Stimulated activated CD4-positive, alpha-beta T cell treated with anti-CD3 and anti-CD28 coated beads, Interleukin-15, amount 100 ng/mL, for 1 hour (primary cell): ENCODE results near the gene OXA1L.
"Not testable (repeated sequence)": the region's sequence is repeated elsewhere in the genome, so short reads cannot be mapped to it uniquely, and the experiment has no call there.

ENCODE experiments used
- DNase-seq, 2 donors: peaks; one replicate each; pipeline ENCODE4 v3.0.0-alpha.2; 2020; ENCODE audit warnings: low read depth in 1 of 2, low spot score in 1 of 2

Gene OXA1L

GRCh38 chr14:22797017-22797917 lies 30.8 kb downstream of the OXA1L start:
- DNase-seq = no peak

DNA sequence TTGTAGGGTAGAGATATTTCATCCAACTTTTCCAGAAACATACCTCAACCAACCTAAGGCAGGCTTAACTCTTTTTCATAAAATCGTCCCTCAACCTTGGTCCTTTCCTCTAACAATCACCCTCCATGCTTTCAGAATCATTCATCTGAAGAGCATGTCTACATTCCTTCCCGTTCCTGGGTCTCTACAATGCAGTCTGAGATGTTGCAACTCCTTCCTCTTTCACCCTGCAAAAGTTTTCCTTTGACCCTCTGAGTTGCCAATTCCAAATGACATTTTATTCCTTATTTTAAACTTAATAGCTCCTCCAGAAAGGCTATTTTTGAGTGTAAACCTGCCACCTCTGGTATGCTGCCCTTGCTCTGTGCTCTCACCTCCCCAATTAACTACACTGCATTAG lies 32.0 kb downstream of the OXA1L start:
- no peak for DNase-seq

- DNase-seq = no peak
These were observed 33.9 kb downstream of the OXA1L start for GRCh38 chr14:22800346-22800745.

DNA sequence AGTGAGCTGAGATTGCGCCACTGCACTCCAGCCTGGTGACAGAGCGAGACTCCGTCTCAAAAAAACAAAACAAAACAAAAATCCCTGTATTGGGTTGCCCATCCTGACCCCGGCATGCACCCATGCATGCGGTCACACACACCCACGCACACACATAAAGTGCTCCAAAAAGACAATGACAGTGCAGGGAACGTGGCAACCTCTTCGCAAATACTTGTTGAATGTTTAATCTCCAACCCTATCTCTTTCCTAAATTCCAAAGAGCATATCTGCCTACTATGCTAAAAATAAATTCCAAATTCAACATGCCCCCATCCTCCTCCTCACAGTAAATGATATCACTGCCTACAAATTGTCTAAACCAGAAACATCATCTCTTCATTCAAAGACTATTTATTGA lies 35.2 kb downstream of the OXA1L start:
- no peak for DNase-seq

DNA sequence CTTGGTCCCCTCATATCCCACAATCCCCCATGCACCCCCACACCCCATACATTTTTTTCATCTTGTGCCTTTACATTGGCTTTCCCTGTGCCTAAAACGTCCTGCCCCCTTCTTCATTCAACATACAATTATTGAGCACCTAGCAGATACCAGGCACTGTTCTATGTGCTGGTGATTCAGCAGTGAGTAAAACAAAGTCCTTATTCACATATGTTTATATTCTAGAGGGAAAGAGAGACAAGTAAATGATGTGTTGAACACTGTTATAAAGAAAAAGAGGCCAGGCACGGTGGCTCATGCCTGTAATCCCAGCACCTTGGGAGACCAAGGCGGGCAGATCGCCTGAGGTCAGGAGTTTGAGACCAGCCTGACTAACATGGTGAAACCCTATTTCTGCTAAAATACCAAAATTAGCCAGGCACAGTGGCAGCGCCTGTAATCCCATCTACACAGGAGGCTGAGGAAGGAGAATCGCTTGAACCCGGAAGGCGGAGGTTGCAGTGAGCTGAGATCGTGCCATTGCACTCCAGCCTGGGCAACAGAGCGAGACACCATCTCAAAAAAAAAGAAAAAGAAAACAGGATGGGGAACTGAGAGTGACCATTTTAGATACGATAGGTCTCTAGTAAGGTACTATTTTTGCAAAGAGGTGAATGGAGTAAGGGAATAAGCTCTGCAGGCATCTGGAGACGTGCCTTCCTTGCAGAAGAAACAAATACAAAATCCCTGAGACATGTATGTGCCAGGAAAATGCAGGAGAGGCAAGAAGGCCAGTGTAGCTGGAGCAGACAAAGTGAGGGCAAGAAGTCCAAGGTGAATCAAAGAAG lies 36.6 kb downstream of the OXA1L start:
- no peak for DNase-seq

GRCh38 chr14:22803687-22803974 lies 37.1 kb downstream of the OXA1L start:
- DNase-seq = no peak

GRCh38 chr14:22805235-22805634 lies 38.7 kb downstream of the OXA1L start:
- not testable (repeated sequence) for DNase-seq

- DNase-seq = no peak
These were observed 41.1 kb downstream of the OXA1L start for GRCh38 chr14:22807432-22808087.

GRCh38 chr14:22808388-22809209 lies 42.1 kb downstream of the OXA1L start:
- DNase-seq = no peak

DNA sequence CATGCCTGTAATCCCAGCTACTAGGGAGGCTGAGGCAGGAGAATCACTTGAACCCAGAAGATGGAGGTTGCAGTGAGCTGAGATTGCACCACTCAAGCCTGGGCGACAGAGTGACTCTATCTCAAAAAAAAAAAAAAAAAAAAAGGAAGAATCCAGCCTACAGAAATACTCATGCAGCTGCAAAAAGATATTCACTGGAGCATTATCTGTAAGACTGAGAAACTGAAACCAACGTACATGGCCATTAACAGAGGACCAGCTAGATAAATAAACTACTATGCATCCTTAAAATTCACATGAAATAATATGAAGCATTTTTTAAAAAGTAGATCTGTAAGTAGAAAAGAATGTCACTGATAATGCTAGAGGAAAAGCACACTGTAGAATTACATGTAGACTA lies 45.2 kb downstream of the OXA1L start:
- no peak for DNase-seq

- DNase-seq = no peak
These were observed 46.3 kb downstream of the OXA1L start for GRCh38 chr14:22812744-22813143.

GRCh38 chr14:22813145-22813544 lies 46.7 kb downstream of the OXA1L start:
- DNase-seq = no peak

DNA sequence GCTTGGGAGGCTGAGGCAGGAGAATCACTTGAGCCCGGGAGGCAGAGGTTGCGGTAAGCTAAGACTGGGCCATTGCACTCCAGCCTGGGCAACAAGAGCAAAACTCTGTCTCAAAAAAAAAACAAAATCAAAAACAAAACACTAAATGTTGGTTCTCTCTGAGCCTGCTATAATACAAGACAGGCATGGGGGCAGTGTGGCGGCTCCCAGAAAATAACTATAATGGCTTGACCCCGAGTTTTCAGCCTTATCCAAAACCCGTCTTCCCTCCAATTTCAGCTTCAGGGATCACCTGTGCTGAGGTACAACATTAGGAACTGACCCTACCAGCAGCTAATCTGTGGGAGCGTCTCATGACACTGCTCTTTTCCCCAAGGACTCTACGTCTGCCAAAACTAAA lies 47.9 kb downstream of the OXA1L start:
- no peak for DNase-seq

DNA sequence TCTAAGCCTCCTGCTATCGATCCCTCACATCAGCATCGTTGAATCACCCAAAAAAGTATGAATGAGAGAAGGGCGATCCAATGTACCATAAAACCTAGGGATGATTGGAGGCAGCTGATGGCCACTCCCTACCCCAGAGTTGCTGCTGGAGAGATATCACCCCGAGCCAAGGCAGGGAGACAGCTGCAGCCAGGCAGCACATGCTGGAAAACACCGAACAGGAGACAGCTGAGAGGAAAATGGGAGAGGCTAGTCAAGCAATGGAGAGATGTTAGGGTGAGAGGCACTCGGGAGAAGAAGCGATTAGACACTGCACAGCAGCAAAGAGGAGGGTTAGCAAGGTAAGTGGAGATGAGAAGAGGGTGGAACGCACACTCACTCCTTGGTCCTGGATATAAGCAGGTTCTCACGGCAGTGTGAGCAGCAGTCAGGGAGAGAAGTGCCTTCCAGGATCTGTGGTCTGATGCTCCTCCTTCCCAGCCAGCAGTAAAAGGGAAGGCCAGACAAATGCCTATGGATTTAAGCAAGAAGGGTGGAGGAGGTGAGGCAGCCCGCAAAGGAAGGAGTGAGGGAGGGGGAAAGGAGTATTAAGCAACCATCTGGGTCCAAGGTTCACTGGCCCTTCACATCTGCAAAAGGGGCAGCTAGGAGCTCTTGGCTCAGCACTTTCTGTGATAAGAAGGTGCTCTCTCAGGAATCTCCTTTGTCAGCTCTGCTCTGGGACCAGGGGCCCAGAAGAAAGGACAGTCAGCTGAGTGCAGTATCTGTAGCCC lies 48.6 kb downstream of the OXA1L start, which contains the start of gene SLC7A7:
TSS of gene SLC7A7 (minus strand) at position 495 of the 773 bp plus-strand sequence. CDS start 2,037 bp downstream, outside the sequence.
- no peak for DNase-seq

GRCh38 chr14:22819151-22819988 lies 52.9 kb downstream of the OXA1L start:
- DNase-seq = no peak

GRCh38 chr14:22820731-22821130 lies 54.2 kb downstream of the OXA1L start:
- DNase-seq = no peak

DNA sequence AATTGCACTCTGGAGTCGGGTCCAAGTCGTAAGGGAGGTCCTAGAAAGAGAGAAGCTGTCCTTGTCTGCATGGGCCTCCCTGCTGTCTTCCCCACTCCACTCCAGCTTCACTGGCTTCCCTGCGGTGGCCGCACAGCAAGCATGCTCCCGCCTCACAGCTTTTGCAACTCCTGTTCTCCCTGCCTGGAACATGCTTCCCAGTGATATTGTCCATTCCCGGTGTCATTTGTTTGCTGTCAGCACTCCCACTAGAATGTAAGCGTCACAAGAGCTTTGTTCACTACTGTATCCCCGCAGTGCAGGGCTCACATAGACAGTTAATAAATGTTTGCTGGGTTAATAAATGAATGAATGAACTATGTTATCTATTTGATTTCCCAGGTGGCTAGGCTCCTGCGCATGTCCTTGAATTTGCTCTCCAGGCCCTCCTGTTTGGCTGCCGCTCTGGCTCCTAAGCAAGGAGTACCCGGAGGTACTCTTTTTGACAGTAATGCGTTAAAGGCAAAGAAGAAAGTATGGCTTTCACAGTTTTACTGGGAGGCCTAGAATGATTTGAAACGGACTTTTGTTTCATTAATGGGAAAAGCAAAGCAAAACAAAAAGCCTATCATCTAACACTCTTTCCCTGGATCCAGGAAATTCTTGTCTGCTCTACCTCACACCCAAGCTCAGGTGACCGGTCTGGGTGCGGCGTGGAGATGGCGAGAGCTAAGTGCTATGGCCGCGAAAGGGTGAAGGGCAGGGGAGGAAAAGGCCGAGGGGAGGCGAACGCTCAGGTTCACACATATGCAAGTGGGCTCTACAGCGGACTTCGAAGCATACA lies 54.9 kb downstream of the OXA1L start:
- DNase-seq = no peak

GRCh38 chr14:22822016-22822570 lies 55.6 kb downstream of the OXA1L start:
- DNase-seq = no peak
